Vagina (tissue), 2 donors: ENCODE results near the gene OLFML2A.

Experiments used
- POLR2A ChIP-seq, 2 donors: fragments of 450-650 bp; IDR thresholded peaks; one replicate each; pipeline ENCODE4 v1.6.1; 2017; ENCODE audit warnings: antibody characterized with exemption in 2 of 2, mild to moderate bottlenecking in 2 of 2, moderate library complexity in 2 of 2
- POLR2AphosphoS5 ChIP-seq, 2 donors: sonication (generic); formaldehyde crosslinking; IDR thresholded peaks; one replicate each; pipeline ENCODE4 v1.9.0; 2017; ENCODE audit warnings: antibody characterized with exemption in 2 of 2, mild to moderate bottlenecking in 2 of 2, low read depth in 1 of 2; ENCODE audit not compliant: insufficient read depth in 1 of 2
- TF ChIP-seq, protein P1 (sequence below), 3 experiments: fragments of 450-650 bp in 2 of 3; fragments of 200-600 bp in 1 of 3; sonication (generic) in 1 of 3; IDR thresholded peaks; one replicate each; pipeline ENCODE4 v1.5.1; 2017 to 2019; ENCODE audit warnings: antibody characterized with exemption in 3 of 3, mild to moderate bottlenecking in 2 of 3, moderate library complexity in 2 of 3

GRCh38 chr9:124747065-124747464 lies 29.9 kb upstream of the OLFML2A start:
- TF ChIP-seq, protein P1, sequence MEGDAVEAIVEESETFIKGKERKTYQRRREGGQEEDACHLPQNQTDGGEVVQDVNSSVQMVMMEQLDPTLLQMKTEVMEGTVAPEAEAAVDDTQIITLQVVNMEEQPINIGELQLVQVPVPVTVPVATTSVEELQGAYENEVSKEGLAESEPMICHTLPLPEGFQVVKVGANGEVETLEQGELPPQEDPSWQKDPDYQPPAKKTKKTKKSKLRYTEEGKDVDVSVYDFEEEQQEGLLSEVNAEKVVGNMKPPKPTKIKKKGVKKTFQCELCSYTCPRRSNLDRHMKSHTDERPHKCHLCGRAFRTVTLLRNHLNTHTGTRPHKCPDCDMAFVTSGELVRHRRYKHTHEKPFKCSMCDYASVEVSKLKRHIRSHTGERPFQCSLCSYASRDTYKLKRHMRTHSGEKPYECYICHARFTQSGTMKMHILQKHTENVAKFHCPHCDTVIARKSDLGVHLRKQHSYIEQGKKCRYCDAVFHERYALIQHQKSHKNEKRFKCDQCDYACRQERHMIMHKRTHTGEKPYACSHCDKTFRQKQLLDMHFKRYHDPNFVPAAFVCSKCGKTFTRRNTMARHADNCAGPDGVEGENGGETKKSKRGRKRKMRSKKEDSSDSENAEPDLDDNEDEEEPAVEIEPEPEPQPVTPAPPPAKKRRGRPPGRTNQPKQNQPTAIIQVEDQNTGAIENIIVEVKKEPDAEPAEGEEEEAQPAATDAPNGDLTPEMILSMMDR (IDR thresholded peaks at IDR 0.05): no peak
- no peak for TF ChIP-seq POLR2AphosphoS5 (IDR thresholded peaks at IDR 0.05; ENCODE audit: insufficient read depth in 1 of 2, low read depth in 1 of 2)
- no peak for TF ChIP-seq POLR2A (IDR thresholded peaks at IDR 0.05)
